Measurements from ENCODE around the gene LMX1B. TPM values are rescaled to one million over a fixed set of nuclear protein-coding genes. Genes with fewer than 3 reads are reported as not detected.
"Not testable (repeated sequence)": the region's sequence is repeated elsewhere in the genome, so short reads cannot be mapped to it uniquely, and the experiment has no call there.

LMX1B gene
- 0.10 and 0.64 TPM in 2 replicates for total RNA-seq

DNA sequence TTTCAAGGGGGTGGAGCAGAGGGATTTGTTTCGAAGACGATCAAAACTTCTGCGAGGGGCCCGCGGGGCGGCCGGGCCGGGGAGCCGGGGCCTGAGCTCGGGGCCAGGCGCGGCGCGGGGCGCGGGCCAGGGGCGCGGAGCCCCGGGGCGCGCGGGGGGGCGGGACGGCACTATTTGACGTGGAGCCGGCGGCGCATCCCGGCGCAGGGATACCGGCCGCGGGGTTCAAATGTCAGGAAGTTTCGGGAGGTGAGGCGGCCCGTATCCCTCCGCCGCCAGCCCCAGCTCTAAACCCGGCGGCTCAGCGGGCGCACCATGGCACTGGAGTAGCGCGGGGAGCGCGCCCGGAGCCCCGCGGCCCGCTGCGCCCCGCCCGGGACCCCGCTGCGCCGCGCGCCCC, at the start of gene LMX1B:
TSS of gene LMX1B (plus strand) at position 278 of the 400 bp plus-strand sequence. CDS start 522 bp downstream, outside the sequence.
- DNase-seq (ENCODE audit: extremely low read depth, low read depth, low spot score), result no peak

DNA sequence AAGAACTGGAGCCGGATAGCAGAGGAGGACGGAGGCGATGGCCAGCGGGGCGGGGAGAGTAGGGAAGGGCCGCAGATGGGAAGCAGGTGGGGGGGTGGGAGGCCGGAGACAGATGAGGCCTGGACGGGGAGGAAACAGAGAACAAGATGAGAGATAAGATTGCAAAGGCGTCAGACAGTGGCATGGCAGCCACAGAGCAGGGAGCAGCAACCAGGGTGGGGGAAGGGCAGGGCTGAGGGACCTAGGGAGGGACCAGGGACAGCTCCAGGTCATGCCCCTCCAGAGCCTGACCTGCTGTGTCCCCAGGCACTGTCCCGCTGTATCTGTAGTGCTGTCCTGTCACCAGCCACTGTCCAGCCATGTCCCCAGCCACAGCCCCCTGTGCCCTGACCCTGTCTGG, 49.6 kb upstream of the LMX1B start:
- no peak for DNase-seq (ENCODE audit: extremely low read depth, low read depth, low spot score)

DNA sequence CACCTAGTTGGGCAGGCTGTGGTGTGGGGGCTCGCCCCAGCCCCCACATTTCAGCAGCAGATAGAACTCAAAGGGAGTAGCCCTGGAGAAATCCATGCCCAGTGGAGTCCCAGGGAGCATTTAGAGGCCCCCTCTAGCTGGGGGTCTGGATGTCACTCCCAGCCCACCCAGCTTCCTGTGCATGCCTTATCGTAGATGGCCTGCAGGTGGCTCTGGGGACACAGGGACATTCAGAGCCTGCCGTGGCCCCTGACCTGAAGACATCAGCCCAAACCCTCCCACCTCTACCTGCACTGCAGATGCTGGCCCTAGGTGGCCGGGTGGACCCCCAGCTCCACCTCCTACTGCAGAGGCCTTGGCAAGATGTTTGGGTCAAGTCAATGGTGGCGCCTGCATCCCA, 49.0 kb upstream of the LMX1B start:
- no peak for DNase-seq (ENCODE audit: extremely low read depth, low read depth, low spot score)

DNA sequence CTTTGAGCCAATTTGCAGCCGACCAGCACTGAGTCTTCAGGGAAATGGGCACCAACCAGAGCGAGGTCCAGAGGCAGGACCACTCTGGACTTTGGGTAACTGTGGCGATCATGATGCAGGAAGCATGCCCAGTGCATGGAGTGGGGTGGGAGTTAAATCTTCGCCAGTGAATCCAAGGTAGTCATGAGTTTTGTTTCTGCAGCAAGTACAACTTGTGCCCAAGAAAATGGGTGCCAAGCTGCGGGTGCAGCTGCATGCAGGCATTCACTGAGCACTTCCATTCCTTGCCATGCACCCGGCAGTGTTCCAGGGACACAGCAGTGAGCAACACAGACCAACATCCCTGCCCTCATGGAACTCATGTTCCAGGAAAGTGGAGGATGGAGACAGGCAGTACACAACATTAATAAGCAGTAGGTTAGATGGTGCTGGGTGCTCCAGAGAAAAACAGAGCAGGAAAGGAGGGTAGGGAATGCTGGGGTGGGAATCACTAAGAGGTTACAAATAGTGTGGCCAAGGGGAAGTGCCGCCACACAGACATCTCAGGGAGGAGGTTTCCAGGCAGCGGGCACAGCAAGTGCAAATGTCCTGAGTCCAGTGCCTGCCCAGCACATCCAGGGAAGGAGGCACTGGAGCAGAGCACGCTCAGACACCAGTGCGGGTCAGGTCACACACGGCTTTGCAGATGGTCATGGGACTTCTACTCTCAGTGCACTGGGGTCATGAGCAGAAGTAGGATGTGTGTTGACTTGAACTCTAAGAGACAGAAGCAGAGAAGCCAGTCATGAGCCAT, 48.2 kb upstream of the LMX1B start:
- no peak for DNase-seq (ENCODE audit: extremely low read depth, low read depth, low spot score)

DNA sequence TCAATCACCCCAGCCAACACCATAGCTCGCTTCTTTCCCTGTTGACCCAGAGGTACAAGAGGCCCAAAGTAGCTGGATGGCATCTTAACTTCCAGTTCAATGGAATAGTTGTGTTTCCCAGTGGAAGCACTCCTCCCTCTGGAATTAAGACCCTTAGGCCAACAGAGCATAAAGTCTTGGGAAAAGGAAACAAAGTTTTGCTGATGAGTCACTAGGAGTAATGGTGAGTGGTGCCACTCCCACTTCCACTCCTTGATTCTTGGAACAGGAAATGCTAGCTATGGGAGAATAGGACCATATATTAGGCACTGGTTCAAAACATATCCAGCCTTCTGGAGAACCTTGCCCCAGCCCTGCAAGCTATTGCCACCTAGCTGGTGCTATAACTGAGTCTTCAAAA, 44.7 kb upstream of the LMX1B start:
- no peak for DNase-seq (ENCODE audit: extremely low read depth, low read depth, low spot score)

DNA sequence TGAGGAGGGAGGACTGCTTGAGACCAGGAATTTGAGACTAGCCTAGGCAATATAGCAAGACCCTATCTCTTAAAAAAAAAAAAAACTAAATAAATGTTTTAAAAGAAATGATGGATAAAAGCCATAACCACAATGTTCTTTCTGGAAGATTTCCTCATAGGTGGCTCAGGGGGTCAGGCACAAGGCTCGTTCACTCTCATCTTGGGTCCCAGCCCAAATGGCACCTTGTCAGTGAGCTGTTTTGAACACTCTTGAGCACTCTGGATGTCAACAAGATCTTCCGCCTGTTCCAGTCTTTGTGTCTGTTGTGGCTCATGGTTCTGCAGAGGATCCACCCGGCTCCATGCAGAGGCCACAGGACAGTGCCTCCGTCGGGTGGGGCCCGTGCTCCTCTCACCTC, 35.7 kb upstream of the LMX1B start:
- no peak for DNase-seq (ENCODE audit: extremely low read depth, low read depth, low spot score)

DNA sequence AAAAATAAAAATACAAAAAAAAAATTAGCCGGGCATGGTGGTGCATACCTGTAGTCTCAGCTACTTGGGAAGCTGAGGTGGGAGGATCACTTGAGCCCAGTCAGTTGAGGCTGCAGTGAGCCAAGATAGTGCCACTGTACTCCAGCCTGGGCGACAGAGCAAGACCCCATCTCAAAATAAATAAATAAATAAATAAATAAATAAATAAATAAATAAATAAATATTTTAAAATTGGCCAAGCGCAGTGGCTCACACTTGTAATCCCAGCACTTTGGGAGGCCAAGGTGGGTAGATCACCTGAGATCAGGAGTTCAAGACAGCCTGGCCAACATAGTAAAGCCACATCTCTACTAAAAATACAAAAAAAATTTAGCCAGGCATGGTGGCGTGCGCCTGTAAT, 33.4 kb upstream of the LMX1B start:
- not testable (repeated sequence) for DNase-seq (ENCODE audit: extremely low read depth, low read depth, low spot score)

DNA sequence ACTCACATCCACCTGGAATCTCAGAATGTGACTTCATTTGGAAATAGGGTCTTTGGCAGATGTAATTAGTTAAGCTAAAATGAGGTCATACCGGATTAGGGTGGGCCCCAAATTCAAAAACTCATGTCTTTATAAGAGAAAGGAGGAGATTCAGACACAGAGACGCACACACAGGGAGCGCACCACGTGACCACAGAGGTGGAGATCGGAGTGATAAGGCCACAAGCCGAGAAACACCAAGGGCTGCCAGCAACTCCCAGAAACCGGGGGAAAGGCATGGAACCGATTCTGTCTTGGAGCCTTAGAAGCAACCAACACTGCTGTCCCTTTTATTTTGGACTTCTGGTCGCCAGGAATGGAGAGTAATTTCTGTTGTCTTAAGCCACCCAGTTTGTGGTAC, 31.8 kb upstream of the LMX1B start:
- no peak for DNase-seq (ENCODE audit: extremely low read depth, low read depth, low spot score)

DNA sequence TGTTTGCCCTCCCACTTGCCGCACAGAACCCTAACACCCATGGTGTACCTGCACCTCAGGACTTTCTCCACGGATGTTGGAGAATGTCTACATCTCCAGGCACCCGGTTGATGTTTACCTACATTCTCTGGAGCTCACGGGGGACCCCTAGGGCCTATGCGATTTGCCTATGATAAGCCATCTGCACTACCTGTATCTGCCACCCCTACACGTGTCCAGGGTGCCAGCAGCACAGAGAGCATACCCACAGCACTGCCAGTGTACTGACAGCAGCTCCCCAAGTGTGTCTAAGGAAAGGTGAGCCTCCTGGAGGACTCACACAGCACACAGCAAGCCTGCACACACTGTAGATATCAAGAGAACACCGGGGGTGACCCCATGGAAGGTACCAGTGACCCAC, 31.3 kb upstream of the LMX1B start:
- no peak for DNase-seq (ENCODE audit: extremely low read depth, low read depth, low spot score)

DNA sequence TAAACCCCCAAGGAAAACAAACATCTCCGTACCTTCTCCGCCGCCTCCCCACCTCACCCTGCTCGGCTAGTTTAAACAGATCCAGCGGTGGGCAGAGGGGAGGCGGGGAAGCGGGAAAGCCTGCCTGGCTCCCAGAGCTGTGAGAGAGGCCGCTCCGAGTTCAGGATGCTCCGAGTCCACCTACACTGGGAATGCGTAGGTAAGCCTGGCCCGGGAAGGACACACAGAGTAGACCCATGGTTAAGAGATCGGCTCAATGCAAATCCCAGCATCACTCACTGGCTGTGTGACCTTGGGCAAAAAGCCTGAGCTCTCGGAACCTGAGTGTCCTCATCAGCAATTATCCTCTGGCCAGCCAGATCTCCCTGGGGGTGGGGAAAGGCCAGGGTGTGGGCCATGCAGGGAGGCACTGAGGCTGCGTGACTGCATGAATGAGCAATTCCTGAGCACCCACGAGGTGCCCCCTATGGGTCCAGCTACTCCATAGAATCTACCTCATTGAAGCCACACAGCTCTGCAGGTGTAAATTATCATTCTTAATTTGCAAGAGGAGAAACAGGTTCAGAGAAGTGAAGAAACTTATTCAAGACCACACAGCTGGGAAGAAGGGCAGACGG, 30.5 kb upstream of the LMX1B start:
- no peak for DNase-seq (ENCODE audit: extremely low read depth, low read depth, low spot score)

DNA sequence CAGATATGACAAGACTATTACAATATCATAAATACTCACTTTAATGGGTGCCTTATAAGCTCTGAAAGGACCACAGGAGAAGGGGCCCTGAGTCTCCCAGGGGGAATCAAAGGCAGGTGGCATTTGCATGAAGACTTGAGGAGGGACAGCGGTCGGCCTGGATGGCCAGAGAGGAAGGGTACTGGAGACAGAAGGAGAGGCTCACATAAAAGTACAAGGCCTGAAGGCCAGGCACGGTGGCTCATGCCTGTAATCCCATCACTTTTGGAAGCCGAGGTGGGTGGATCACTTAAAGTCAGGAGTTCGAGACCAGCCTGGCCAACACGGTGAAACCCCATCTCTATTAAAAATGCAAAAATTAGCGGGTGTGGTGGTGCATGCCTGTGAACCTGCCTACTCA, 29.1 kb upstream of the LMX1B start:
- DNase-seq (ENCODE audit: extremely low read depth, low read depth, low spot score), result no peak

DNA sequence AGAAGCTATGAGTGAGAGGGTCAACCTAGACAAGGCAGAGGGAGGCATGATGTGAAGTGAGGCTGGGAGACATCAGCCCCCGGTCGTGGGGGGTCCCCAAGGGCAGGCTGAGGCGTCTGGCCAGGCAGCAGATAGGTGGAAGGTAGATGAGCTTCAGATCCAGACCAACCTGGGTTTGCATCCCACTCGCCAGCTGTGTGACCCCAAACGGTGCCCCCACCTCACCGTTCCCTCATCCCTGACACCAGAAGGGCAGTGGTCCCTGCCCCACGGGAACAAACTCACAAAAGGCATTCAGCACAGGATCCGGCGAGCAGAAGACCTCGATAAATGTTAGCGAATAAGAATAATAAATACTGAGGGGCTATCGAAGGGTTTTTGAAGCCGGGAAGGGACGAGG, 27.5 kb upstream of the LMX1B start:
- DNase-seq (ENCODE audit: extremely low read depth, low read depth, low spot score), result no peak

DNA sequence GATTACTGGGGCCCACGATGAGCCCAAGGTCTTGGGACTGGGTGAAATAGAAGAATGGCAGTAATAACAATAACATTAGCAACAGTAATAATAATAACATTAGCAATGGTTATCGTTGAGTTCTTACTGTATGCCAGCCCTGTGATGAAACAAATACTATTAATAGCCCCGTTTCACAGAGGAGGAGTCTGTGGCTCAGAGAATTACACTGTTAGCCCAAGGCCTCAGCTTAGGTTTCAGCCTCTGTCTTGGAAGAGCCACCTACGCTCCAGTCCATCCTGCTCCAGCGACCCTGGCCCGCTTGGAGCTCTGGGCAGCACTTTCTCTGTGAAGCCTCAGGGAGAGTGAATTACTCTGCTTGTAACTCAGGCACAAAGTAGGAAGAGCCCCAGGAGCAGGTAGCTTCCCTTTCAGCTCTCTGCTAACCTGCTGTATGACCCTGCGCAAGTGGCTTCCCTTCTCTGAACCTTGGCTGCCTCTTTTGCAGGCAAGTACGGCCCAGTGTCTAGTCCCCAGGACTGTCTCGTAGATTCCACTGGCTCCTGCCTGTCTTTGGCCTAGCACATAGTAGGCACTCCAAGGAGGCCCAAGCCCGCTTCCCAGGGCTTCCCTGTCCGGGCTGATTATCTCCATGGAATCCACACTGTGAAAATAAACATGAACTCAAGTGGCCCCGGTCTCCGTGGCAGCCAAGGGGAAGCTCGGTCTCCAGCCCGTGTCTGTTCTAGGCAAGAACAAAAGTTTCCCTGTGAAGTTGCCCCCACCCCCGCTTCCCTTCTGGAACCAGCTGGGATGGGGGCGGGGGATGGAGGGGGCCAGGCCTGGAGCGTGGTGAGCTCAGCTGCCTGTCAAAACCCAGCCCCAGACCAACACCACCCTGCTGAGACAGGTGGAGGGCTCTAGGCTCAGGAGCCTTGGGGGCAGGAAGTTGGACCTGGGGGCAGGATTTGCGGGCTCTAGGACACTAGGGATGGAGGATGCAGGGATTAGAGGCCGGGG, 26.2 kb upstream of the LMX1B start:
- no peak for DNase-seq (ENCODE audit: extremely low read depth, low read depth, low spot score)

DNA sequence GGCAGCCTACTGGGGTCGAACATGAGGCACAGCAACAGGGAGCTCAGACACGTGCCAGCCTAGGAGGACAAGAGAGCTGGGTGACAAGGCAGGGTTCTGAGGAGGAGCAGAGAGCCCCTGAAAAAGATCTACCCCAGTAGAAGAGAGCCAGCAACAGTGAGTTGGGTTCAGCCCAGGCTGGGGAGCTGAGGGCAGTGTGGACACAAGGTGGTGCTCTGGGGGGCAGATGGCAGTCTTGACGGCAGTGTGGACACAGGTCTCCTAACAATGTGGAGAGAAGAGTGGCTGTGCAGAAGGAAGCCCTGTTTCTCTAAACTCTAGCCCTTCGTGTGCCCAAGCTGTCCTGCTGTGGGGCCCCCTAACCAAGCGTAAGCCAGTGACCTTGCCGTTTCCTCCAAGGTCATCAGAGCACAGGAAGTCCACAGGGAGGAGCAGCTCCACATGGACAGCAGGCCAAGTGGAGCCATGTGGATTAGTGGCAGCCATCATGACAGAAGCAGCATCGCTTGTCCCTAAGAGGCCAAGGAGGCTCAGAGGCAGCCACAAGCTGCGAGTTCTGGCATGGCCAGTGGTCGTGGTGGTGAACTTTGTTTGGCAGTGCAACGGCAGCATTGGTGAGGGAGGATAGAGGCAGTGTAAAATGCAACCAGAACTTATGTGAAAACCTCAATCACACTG, 25.1 kb upstream of the LMX1B start:
- DNase-seq (ENCODE audit: extremely low read depth, low read depth, low spot score), result no peak

DNA sequence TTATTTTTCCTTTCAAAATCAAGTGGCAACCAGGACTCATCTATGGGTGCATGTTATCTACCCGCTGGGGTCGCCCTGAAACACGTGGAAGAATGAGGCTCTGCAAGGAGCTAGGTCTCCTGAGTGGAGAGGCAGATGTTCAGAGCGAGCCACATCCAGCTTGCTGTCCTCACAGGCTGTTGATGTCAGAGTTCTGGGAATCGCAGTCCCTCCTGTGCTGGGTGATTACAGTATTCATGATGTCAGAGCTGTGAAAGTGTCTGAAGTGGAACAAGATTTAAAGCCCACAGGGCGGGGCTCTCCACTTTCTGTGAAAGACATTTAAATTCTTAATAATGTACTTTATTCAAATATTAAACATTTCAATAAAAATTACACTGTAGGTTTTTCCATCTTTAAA, 24.4 kb upstream of the LMX1B start:
- no peak for DNase-seq (ENCODE audit: extremely low read depth, low read depth, low spot score)

DNA sequence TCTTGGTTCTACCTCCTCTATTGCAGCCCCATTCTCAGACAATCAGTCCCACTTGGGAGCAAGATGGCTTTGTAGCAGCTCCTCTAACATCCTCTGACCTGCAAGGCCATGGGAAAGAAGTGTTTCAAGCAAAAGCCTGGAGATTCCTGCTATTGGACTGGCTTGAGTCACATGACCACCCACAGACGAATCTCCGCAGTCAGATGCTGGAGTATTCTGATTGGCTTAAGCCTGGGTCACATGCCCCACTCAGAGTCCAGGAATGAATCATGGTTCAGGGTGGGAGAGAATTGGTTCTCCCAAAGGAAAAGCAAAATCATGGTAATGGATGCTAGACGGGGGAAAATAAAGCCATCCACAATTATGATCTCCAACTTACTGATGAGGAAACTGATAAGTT, 22.6 kb upstream of the LMX1B start:
- DNase-seq (ENCODE audit: extremely low read depth, low read depth, low spot score), result no peak

DNA sequence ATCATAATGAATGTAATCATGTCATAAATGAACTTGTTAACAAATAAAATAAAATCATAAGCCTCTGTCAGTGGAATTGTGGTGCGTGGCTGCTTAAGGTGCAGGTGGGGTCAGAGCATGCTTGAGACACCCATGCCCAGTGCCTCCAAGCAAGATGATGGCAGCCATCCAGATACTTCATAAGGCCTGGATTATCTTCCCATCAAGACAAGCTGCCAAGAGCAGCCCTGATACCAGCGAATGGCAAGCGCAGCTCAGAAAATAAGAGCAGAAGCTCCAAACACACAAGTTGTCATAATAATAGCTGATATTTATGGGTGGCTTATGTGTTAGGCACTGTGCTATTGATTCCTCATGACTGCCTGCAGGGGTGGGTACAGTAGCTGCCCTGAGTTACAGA, 21.8 kb upstream of the LMX1B start:
- DNase-seq (ENCODE audit: extremely low read depth, low read depth, low spot score), result no peak

DNA sequence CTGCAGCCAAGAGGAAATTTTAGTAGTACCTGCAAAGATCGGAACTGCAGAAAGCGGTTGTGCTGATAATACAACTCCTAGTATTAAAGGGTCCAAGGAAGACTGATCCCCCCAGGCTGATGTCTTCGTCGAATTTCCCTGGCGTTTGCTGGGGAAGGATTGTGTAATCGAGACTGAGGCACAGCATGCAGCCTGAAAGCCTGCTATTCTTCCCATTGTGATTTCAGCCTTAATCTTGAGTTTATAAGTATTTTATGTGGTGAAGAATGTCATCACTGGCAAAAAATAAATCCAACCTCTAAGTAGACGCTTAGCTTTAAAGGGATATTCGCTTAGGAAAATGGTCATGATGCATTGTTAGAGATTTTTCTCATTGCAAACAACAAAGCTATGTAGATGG, 21.3 kb upstream of the LMX1B start:
- no peak for DNase-seq (ENCODE audit: extremely low read depth, low read depth, low spot score)

DNA sequence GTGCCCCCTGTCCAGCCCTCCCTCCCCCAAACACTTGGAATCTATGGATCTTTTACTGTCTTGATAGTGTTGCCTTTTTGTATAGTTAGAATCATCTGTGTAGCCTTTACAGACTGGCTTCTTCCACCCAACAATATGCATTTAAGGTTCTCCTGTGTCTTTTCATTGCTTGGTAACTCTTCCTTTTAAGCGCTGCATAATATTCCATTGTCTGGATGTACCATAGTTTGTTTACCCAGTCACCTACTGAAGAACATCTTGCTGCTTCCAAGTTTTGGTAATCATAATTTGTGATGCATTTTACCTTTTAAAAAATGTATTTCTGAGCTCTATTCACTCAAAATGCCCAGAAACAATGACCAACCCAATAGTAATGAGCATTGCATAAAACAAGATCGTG, 17.7 kb upstream of the LMX1B start:
- no peak for DNase-seq (ENCODE audit: extremely low read depth, low read depth, low spot score)

DNA sequence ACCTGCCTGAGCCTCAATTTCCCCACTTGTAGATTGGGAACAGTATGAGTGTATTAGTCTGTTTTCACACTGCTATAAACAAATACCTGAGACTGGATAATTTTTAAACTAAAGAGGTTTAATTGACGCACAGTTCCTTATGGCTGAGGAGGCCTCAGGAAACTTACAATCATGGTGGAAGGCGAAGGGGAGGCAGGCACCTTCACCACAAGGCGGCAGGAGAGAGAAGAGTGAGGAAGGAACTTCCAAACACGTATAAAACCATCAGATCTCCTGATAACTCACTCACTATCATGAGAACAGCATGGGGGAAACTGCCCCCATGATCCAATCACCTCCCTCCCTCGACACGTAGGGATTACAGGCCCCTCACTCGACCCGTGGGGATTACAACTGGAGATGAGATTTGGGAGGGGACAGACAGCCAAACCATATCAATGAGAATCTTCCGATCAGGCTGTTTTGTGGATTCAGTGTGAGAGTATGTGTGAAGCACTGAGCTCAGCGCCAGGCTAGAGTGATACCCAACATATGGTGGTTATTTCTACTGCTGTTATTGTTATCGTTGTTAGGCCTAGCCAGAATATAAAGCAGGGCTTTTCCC, 14.6 kb upstream of the LMX1B start:
- DNase-seq (ENCODE audit: extremely low read depth, low read depth, low spot score), result no peak

Data from glomerular endothelial cell (primary cell).